ENCODE measurements around the gene TADA2B.

The TADA2B gene

DNA sequence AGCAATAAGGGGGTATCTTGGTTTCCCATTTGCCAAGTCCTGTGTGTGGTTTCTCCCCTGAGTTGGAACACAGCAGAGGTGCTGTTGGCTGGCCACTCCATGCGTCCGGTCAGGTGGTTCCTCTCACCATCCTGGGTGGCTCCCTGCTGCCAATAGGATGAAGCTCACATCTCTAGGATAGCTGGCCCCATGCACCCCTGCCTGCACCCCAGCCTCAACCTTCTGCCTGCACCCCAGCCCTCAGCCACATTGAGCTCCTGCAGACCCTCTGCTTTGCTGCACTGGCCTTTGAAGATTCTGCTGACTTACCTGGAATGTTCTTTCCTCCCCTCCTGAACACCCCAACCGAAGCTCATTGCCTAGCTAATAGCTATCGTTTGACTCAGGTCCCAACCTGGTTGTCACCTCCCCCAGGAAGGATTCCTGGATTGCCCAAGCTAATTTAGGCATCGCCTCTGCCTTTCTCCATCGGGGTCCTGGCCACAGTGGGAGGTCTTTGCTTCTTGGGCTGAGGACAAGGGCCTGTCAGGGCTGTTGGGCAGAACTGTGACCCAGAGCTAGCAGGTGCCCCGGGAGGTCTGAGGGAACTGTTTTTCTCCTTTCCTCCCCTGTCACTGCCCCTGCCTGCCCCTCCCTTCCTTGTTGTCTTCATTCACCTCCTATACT, 61.3 kb downstream of the TADA2B start:
- no peak overlapping the region for H3K4me3 ChIP-seq (ENCODE audit: low read length)
- no peak for TF ChIP-seq ZNF274 (IDR thresholded peaks at IDR 0.05; ENCODE audit: low read depth, low read length)

DNA sequence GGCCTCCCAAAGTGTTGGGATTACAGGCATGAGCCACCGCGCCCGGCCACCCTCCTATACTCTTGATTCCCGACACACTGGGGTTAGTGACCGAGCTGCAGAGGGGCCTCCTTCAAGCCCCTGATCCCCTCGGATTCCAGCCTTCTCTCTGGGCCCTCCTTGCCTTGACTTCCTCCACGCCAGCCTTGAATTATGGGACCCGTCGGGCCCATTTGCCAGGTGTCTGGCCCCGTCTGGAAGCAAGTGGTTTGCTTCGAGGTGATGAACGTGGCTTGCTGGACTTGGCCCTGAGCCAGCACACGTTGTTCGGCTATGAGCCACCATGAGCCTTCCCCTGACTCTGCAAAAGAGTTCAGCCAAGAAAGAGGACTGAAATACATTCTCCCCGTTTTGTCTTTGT, 62.1 kb downstream of the TADA2B start:
- H3K4me3 ChIP-seq (ENCODE audit: low read length), result no peak overlapping the region
- TF ChIP-seq ZNF274 (IDR thresholded peaks at IDR 0.05; ENCODE audit: low read depth, low read length), result no peak

DNA sequence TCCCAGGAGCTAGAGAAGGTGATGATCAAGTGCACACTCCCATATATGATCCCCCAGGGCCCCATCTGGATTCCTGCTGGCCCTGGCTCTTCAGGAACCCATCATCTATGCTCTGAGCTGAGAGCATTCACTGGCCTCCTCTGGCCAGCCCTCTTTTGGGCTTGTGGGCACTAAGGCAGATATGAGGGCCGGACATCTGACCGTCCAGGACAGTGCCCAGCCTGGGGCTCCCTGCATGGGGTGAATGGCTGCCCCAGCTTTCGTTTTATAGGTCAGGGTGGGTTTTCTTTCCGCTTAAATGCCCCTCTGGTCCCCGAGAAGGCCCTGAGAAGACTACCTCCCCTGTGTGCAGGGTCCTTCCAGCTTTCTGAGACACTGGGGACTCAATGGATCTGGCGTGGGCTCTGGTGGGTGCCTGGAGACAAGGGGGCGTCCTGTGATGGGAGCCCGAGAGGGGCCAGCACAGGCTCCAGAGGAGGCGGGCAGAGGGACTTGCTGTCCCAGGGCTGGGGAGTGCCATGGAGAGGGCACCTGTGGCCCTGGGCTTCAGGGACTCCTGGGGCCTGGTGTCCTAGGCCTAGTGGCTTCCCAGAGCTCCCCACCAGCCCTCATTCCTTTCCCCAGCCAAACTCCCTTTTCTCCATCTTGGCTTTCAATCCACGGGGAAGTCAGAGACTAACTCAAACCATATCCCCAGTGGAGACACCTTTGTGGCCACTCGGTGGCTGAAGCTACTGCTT, 64.2 kb downstream of the TADA2B start:
- no peak for TF ChIP-seq ZNF274 (IDR thresholded peaks at IDR 0.05; ENCODE audit: low read depth, low read length)

More for the DNA sequence above, 64.2 kb downstream of the TADA2B start:
- no peak overlapping the region for H3K4me3 ChIP-seq (ENCODE audit: low read length)
